GM10847 (cell line): ENCODE measurements around the gene PIK3CA.

Experiments used
- POLR2A ChIP-seq: IDR thresholded peaks from 2 replicates; pipeline ENCODE4 v1.6.1; 2011; ENCODE audit not compliant: insufficient read length; ENCODE audit errors: extremely low read depth

PIK3CA gene

GRCh38 chr3:179233043-179233442 is 84.9 kb downstream of the PIK3CA start:
- TF ChIP-seq POLR2A, result no peak

GRCh38 chr3:179234199-179234598 is 86.0 kb downstream of the PIK3CA start:
- TF ChIP-seq POLR2A, result no peak

DNA sequence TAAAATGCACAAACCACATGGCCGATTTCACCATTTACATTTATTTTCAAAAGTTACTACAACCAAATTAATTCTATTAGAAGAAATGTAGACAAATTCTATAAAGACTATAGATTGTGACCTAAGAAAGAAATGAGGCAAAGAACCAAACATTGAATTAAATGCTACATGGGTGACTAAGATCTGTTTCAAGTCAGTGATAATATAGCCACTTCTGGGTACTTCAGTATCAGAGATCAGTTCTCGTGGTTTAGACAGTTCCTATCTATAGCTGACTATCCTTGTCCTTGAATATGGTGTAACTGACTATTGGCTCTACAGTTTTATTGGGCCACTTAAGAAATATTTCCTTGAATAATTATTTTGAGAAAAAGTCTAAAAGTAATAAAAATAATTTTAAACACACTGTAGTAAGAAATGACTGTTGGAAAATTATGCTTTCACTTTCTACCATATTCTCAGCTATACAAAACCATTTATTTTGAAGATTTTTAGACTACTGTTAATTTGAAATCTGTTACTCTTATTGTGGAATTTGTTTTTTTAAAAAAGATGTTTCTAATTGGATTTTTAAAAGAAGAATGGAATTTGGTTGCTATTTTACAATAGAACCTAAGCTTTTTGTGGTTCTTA is 88.6 kb downstream of the PIK3CA start:
- TF ChIP-seq POLR2A, result no peak

DNA sequence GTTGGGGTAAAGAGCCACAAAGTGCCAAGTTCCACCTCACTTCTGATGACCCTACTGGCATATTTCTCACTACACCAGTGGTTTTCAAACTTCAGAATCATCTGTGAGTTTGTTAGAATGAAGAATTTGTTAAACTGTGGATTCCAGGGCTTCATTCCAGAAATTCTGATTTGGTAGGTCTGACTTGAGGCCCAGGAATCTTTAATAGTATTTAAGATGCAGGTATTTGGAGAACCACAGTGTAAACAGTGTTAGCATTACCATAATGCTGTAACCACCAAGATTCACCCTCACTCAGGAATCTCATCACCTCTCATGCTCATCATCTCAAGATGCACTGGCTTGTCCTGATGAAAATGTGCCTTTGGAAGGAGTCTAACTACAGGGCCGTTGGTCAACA is 96.7 kb downstream of the PIK3CA start:
- TF ChIP-seq POLR2A, result no peak

DNA sequence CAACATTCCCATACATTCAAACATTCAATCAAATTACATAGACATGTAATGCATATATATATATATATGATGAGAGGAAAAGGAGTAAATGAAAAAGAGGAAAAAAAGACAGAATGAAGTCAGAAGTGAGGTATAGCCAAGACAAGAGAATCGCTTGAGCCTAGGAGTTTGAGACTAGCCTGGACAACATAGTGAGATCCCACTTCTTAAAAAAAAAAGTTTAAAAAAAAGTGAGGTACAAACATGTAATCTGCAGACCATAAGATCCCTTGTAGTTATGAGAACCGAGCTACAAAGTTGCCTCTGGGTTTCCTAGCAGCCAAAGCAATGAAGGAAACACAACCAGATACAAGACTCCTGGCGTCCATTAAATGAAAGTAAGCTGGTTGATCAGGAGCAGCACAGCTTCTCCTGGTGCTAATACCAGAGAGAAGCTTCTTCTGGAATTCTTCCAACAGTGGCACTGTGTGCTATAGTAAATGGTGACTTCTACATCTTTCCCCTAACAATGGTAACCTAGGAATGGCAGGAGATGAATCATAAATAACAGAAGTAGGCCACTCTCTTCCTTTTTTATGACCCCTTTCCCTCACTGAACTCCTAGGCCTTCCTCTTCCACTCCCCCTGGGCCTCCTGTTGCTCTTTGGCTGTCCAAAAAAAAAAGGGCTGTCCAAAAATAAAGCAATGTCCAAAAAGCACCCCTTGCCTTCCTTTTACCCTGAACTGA is 99.3 kb downstream of the PIK3CA start:
- no peak for TF ChIP-seq POLR2A

DNA sequence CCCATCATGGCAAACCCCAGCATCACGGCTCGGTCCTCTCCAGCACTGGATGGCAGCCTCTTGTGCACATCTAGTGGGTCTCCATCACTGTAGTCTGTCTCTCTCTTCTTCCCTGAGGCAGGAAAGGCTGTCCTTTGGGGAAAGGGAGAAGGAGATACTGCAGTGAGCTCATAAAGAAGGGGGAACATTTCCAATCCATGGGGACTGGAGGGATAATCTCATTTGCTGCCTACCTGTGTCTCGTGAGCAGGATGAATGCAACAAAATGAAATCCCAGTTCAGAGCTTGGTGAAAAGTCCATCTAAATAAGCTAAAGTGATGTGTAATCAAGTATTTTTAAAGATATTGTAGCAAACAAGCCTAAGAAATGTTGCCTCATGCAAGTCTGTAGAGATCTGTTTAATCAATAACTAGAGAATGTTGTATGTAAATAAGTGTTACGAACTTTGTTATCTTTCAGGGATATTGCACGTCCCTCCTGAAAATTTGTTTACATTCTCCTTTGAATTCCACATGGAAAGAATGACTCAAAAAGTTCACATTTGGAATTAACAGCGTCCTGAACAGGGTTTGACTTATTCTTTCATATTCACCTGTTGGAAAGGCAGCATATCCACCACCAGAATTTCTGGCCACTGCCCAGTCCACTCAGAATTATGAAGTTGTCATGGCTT is 102.8 kb downstream of the PIK3CA start, which contains the start of gene KCNMB3:
TSS of gene KCNMB3 (minus strand) at position 312 of the 674 bp plus-strand sequence. CDS start at position 188, 124 bp downstream.
- no peak for TF ChIP-seq POLR2A

- no peak for TF ChIP-seq POLR2A
Measured at GRCh38 chr3:179256813-179257212, 108.7 kb downstream of the PIK3CA start.

GRCh38 chr3:179258820-179259219 is 110.7 kb downstream of the PIK3CA start:
- TF ChIP-seq POLR2A, result no peak

GRCh38 chr3:179260949-179261765 is 113.0 kb downstream of the PIK3CA start:
- TF ChIP-seq POLR2A, result peak; percentile 48

- TF ChIP-seq POLR2A, result no peak
Measured at GRCh38 chr3:179263134-179263533, 115.0 kb downstream of the PIK3CA start.

- TF ChIP-seq POLR2A, result no peak
Measured at GRCh38 chr3:179264449-179264848, 116.3 kb downstream of the PIK3CA start.

DNA sequence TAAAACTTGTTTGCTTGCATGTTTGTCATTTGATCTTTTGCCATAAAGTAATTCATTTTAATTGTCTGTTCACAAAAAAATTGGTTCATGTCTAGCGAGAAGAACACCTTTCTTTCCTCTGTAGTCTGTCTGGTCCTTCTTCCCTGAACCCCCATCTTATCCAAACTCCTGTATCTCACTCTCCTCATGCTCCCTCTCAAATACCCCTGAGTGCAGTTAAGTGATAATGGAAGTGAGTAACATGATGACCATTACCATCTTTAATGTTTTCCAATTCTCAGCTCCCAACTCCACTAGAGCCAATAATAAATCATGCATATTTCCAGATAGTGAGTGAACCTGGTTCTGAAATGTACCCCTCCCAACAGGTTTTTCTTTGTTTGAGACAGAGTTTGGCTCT is 116.9 kb downstream of the PIK3CA start:
- TF ChIP-seq POLR2A, result no peak

GRCh38 chr3:179265875-179266274 is 117.7 kb downstream of the PIK3CA start:
- TF ChIP-seq POLR2A, result no peak

DNA sequence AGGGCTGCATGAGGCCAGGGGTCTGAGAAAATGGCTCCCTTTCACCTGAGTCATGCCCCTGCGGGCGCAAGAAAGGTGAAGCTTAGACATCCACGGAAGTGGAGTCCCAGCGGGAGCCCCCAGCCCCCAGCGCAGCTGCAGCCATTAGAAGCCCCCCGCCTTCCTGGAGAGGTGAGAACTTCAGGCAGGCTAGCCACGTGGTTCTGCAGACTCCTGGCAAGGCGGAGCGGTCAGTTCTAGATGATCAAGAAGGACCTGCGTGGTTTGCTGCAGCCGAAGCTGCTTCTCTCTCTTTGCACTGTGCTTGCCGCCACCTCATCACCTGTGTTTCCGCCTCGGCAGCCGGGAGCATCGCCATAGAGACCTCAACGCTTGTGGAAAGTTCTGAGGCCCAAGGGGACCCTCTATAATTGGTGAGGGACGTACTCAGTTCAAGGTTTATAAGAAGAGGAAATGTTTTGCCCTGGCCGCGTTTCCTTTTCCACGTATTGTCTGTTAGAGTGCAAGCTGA is 118.6 kb downstream of the PIK3CA start:
- TF ChIP-seq POLR2A, result no peak
